ENCODE data around the gene PPP2R2D.

DNA sequence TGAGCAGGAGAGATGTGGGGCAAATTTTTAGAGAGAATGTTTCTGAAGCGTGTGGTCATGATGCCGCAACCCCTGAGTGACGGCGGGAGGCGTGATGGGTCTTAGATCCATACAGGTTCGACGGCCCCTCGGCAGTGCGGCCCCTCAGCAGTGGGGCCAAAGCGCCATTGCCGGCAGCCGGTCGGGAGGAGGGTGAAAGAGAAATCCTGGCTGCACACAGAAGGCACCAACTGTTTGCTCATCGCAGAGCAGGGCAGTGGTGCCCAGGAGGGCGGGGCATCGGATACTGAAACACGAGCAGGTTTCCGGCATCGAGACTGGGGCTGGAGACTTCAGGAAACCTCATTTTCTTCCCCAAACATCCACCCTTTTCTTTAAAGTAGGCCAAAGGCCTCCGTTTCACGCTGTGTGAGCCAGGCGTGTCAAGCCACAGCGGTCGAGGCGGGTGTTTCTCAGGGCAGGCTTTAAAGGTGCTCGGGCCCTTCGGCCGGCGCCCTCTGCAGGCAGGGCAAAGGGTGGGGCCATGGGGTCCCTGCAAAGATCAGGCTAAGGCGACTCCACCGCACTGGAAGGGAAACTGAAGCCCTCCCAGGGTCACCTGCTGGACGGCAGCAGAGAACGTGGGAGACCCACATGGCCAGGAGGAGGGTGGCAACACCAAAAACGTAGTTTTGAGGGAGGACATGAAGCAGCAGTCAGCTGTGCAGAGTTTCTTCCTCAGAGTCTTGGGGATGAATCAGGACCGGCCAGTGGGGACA, 42.0 kb upstream of the PPP2R2D start:
- TF ChIP-seq, protein P1, sequence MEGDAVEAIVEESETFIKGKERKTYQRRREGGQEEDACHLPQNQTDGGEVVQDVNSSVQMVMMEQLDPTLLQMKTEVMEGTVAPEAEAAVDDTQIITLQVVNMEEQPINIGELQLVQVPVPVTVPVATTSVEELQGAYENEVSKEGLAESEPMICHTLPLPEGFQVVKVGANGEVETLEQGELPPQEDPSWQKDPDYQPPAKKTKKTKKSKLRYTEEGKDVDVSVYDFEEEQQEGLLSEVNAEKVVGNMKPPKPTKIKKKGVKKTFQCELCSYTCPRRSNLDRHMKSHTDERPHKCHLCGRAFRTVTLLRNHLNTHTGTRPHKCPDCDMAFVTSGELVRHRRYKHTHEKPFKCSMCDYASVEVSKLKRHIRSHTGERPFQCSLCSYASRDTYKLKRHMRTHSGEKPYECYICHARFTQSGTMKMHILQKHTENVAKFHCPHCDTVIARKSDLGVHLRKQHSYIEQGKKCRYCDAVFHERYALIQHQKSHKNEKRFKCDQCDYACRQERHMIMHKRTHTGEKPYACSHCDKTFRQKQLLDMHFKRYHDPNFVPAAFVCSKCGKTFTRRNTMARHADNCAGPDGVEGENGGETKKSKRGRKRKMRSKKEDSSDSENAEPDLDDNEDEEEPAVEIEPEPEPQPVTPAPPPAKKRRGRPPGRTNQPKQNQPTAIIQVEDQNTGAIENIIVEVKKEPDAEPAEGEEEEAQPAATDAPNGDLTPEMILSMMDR (IDR thresholded peaks at IDR 0.05) = no peak
- TF ChIP-seq POLR2AphosphoS5 (IDR thresholded peaks at IDR 0.05) (no peak), POLR2A (IDR thresholded peaks at IDR 0.05; ENCODE audit: low read depth) (no peak), EP300 (IDR thresholded peaks at IDR 0.05) (no peak)
